ENCODE results near the gene TRAPPC3L.
"Not testable (repeated sequence)": the region's sequence is repeated elsewhere in the genome, so short reads cannot be mapped to it uniquely, and the experiment has no call there.

TRAPPC3L gene

GRCh38 chr6:116513224-116513875 is 32.1 kb downstream of the TRAPPC3L start:
- no peak for DNase-seq (ENCODE audit: low spot score)

GRCh38 chr6:116512734-116513133 is 32.8 kb downstream of the TRAPPC3L start:
- no peak for DNase-seq (ENCODE audit: low spot score)

DNA sequence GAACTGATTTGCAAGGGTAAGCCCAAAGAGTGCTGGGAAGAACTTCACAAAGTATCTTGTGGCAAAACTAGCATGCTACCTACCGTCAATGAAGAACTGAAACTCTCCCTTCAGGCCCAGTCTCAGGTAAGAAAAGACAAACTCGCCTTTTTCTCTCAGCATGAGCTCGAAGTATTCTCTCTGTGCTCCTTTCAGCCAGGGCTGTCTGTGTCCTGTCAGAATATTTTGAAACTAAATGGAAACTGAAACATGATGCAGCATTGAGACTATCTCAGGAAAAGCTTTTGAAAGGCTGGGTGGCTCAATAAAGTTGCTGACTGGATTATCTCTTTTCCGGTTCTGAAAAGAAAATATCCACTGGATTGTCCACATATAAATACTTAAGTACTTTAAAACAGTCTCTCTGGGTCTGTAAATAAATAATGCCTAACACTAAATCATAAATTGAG is 33.3 kb downstream of the TRAPPC3L start:
- no peak for DNase-seq (ENCODE audit: low spot score)

DNA sequence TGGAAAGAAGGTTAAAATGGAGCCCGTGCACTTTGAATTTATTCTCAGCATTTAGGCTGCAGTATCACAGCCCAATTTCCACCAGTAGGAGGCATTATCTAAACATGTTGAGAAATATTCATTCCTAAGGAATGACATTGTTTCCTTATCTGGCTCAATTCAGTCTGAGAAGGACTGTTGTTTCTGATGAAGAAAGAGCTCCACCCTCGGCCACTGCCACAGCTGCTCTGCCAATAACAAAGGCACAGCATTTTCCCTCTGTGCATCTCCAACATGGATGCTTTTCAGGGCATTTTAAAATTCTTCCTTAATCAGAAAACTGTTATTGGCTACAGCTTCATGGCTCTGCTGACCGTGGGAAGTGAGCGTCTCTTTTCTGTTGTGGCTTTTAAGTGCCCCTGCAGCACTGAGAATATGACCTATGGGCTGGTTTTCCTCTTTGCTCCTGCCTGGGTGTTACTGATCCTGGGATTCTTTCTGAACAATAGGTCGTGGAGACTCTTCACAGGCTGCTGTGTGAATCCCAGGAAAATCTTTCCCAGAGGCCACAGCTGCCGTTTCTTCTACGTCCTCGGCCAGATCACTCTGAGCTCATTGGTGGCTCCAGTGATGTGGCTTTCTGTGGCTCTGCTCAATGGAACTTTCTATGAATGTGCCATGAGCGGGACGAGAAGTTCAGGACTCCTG is 33.9 kb downstream of the TRAPPC3L start, which contains the start of gene CALHM5:
TSS of gene CALHM5 (plus strand) at position 216 of the 687 bp plus-strand sequence. CDS start at position 274, 58 bp downstream.
- DNase-seq (ENCODE audit: low spot score) = peak; percentile 83

- DNase-seq (ENCODE audit: low spot score) = no peak
Observed at GRCh38 chr6:116508527-116508926, 37.0 kb downstream of the TRAPPC3L start.

- DNase-seq (ENCODE audit: low spot score) = no peak
Observed at GRCh38 chr6:116507324-116507723, 38.2 kb downstream of the TRAPPC3L start.

DNA sequence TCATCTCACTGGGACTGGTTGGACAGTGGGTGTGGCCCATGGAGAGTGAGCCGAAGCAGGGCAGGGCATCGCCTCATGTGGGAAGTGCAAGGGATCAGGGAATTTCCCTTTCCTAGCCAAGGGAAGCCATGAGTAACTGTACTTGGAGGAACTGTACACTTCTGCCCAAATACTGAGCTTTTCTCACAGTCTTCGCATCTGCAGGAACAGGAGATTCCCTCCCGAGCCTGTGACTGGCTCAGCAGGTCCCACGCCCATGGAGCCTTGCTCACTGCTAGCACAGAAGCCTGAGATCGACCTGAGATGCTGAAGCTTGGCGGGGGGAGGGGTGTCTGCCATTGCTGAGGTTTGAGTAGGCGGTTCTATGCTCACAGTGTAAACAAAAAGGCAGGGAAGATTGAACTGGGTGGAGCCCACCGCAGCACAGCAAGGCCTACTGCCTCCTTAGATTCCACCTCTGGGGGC is 44.5 kb downstream of the TRAPPC3L start:
- DNase-seq (ENCODE audit: low spot score) = no peak

DNA sequence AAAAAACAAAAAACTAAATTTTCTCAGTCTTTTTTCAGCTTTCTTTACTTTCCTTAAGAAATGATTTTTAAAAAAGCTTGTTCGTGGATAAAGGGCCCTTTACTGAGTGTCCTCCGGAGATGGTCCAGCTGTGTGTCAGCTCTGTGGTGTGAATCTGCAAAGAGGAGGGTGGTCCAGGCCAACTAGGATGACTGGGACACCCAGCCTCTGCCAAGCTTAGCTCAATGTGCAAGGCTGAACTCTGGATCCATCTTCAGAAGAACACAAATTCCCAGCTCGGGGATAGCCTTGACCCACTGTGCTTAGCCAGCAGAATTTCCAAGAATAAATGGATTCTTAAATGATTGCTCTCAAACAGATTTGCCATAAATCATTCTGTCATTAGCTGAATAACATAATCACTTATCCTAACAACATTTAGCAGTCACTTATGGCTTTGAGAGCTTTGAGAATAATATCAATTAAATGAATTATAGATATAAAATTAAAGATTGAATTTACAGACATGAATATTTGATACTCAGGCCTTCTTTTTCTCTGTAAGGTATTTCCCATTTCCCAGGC is 48.3 kb downstream of the TRAPPC3L start:
- DNase-seq (ENCODE audit: low spot score) = no peak

DNA sequence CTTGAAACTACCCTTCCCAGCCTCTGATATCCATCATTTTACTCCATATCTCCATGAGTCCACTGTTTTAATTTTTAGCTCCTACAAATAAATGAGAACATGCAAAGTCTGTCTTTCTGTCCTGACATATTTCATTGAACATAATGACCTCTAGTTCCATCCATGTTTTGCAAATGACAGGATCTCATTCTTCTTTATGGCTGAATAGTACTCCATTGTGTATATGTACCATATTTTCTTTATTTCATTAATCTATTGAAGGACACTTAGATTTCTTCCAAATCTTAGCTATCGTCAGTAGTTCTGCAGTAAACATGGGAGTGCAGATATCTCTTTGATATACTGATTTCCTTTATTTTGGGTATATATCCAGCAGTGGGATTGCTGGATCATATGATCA is 50.3 kb downstream of the TRAPPC3L start:
- not testable (repeated sequence) for DNase-seq (ENCODE audit: low spot score)

DNA sequence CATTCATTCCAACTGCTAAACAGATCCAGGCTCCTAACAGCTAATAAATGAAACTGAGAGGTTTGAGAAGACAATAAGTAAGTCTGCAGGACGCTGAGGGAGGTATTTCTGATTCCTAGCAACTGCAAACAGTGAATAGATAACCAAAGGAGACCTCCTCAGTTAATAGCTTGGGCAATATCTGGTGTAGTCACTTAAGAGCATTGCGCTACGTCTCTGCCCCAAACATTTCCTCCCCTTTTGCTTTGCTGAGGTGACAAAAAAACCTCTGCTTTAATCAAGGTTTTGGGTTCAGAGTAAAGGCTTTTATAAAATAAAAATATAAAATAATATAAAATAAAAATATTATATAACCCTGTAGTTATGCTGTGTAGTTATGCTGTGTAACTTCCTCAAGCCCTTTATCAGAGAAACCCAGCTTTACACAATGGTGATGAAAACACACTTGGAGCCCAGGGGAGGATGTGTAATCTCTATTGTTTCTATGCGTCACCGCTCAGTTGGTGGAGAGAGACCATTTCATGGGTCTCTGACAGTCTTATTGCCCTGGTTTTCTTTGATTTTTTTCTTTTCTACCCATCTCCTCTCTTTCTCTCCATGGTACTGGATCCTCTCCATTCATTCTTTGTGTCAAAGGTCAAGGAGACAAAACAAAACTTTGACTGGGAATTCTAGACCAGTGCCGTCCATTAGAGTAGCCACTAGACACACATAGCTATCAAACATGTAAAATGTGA is 53.0 kb downstream of the TRAPPC3L start:
- no peak for DNase-seq (ENCODE audit: low spot score)

GRCh38 chr6:116491610-116492330 is 53.7 kb downstream of the TRAPPC3L start:
- DNase-seq (ENCODE audit: low spot score) = no peak

DNA sequence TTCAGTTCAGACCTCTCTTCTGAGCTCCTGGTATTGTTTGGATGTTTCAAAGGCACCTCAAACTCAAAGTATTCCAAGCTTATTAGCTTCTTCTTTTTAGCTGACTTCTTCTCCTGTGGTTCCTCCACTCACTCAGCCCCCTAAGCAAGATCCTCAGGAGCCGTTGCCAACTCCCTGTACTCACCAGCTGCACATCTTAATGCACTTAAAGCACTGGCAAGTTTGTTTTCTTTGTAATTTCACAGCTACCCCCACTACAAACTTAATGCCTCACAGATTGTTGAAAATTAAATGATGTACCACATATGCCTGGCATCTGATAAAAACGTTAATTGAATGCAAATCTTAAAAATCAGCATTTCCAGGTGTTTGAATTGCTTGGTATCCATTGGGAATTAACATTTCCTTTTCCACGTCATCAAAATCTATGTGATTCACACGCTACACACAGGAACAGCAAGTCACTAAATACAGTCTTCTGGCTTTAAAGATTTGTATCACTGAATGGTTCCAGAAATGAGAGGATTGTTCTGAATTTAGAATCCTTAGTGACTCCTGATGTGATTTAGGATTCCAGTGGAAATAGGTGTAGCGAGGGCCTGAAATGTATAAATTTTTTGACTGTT is 59.8 kb downstream of the TRAPPC3L start:
- DNase-seq (ENCODE audit: low spot score) = no peak

- DNase-seq (ENCODE audit: low spot score) = no peak
Observed at GRCh38 chr6:116483616-116484015, 61.9 kb downstream of the TRAPPC3L start.

DNA sequence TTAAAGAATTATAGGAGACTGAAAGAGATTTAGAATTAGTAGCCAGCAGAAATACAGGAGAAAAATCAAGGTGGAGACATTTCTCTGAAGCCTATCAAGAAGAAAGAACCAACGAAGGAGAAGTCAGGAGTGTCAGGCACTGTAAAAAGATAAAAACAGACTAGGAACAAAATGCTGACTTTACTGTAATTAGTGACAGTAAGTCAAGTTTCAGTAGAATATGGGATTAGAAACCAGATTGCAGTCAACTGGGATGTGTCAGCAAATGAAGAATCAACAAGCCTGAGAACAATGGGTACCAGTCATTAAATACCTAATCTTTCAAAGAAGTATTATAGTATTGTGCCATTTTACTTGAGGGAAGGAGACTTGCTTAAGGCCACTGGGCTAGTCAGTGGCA is 62.7 kb downstream of the TRAPPC3L start:
- DNase-seq (ENCODE audit: low spot score) = no peak

DNA sequence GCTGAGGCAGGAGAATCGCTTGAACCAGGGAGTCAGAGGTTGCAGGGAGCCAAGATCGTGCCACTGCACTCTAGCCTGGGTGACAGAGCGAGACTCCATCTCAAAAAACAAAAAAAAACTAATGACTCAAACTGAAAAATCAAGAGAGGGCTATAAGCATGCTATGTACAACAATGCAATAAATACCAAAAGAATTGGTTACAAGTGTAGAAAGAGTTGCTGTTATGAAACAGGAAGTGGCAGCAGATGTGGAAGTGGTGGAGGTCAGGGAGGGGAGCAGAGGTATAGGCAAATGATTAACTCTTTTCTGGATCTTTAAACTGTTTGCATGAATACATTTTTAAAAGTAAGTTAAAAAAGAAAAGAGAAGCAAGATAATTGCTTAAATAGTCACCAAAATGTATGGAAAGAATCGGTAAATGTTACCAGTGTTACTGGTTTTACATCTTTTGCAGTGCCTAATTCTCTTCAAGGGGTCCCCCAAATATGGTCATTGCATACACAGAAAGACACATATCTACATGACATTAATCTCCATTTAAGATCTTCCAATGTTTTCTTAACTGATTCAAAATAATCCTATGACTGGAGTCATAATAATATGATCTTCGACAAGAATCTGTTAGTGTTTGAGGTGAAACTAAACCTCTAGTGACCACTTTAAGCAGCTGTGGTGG is 69.3 kb downstream of the TRAPPC3L start:
- DNase-seq (ENCODE audit: low spot score) = no peak

DNA sequence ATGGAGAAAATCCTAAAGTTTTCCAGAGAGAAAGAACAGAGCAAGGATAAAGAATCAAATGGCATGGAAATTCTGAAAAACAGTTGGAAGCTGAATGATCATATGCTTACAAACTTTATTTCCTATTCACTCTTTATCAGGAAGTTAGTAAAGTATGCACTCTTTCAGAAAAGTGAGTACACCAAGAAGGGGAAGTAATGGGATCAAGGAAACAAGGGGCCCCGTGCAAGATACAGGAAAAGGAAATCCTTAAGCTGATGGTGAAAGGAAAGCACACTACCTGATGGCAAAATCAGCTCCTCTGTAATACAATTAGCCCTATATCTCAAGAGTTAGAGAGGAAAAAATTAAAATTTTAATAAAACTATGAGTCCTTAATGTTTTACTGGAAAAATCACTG is 70.3 kb downstream of the TRAPPC3L start:
- no peak for DNase-seq (ENCODE audit: low spot score)

GRCh38 chr6:116472706-116473105 is 72.8 kb downstream of the TRAPPC3L start:
- DNase-seq (ENCODE audit: low spot score) = no peak

- no peak for DNase-seq (ENCODE audit: low spot score)
Observed at GRCh38 chr6:116471531-116471930, 74.0 kb downstream of the TRAPPC3L start.

DNA sequence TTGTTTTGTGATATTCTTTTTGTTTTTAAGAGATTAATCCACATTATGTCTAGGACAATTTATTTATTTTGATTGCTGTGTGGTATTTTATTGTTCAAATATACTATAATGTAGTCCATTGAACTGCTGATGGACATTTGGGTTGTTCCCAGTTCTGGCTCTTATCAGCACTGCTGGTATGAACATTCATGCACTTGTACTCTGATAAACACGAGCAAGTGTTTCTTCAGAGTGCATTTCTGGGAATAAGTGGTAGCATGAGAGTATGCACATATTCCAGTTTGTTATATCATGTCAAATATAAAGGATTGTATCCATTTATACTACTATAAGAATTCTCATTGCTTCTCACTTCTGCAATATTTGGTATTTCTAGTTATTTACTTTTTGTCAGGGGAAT is 77.2 kb downstream of the TRAPPC3L start:
- DNase-seq (ENCODE audit: low spot score) = no peak

DNA sequence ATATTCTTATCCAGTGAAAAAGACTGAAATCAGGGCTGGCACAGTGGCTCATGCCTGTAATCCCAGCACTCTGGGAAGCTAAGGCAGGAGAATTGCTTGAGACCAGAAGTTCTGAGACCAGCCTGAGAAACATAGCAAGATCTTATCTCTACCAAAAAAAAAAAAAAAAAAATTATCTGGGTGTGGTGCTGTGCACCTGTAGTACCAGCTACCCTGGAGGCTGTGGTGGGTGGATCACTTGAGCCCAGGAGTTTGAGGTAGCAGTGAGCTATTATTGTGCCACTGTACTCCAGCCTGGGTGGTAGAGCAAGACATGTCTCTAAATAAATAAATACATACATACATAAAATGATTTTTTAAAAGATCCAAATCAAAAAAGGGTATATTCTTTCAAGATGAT is 78.0 kb downstream of the TRAPPC3L start:
- DNase-seq (ENCODE audit: low spot score) = no peak

DNA sequence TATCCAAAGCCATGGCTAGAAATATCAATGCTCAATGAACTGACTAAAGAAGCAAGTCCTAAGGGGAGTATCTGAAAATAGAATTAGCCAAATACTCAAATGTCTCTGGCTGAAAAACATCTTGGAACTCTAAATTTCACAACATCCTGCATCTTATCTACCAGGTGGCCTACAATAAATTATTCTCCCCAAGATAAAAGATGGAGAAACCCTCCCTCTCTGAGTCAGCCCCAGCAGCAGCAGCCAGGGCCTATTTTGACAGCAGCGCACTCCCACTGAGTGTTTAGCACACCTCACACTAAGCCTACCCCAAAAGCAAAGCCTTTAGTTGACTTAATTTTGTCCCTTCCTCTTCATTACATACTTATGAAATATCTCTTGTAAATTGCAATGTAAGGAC is 78.4 kb downstream of the TRAPPC3L start:
- DNase-seq (ENCODE audit: low spot score) = no peak

Data from AG20443 (cell line).